TTC549 (cell line): ENCODE results near the gene NDUFB8.
"Not testable (repeated sequence)": the region's sequence is repeated elsewhere in the genome, so short reads cannot be mapped to it uniquely, and the experiment has no call there.

Experiments
- FAIRE-seq: peaks from 2 replicates; lab custom pipeline; 2012; peaks lifted over from hg19 to GRCh38; lab: Jason Lieb, UNC

Gene NDUFB8

GRCh38 chr10:100529475-100530298 is at the start of gene NDUFB8:
NDUFB8 (minus strand) TSS chr10:100529871; CDS start chr10:100529851, 20 bp downstream.
- peak; percentile 17 for FAIRE-seq

DNA sequence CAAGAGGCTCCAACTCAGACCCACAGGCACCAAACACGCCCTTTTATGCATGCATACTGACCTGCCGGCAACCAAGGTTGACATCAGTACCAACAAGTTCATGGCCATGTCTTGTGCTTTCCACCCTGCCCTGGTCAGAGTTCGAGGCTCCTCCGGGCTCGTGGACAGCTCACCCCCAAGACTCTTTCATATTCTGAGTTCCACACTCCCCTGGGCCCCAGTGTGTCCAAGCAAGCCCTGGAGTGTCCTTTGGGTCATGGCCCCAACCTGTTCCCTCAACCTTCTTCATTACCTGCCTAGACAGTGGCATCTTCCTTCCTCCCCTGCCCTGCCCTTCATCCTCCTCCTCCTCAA is 46.6 kb upstream of the NDUFB8 start:
- no peak for FAIRE-seq

DNA sequence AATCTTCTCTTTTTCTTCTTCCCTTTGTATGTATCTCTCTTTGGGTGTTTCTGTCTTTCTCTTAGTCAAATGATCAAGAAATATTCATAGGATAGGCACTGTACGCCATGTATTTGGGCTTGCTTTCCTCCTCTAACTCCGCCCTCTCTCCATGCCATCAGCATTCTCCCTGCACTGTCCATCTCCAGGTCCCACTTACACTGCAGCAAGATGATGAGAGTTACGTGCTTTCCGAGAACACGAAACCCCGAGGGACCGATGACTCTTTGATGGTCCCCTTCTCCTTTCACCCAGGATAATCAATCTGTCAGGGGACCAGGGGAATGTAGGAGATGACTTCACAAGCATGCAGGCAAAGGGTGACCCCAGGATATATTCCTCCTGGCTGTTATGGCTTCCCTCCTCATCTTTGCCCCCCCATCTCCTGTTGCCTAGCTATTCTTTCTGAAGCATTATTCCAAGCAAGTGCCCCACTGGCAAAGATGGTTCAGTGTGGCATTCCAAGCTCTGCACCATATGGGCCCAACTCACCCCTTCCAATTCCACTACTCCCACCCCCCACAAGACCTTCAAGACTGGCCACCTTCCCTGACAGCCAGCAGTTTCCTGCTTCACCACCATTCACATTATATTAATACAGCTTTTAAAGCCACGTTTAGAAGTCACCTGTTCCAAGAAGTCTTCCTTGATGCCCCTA is 46.1 kb upstream of the NDUFB8 start:
- FAIRE-seq = no peak

DNA sequence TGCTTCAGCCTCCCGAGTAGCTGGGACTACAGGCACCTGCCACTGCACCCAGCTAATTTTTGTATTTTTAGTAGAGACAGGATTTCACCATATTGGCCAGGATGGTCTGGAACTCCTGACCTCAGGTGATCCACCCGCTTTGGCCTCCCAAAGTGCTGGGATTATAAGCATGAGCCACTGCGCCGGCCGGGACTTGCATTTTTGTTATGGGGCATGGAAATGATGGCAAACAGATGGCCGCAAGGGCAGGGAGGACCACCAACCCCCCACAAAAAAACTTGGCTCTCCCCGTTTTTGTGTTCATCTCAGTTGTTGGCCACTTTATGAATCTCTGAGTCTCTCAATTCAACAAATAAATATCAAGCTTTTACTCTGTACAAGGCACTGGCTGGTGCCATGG is 45.5 kb upstream of the NDUFB8 start:
- not testable (repeated sequence) for FAIRE-seq

DNA sequence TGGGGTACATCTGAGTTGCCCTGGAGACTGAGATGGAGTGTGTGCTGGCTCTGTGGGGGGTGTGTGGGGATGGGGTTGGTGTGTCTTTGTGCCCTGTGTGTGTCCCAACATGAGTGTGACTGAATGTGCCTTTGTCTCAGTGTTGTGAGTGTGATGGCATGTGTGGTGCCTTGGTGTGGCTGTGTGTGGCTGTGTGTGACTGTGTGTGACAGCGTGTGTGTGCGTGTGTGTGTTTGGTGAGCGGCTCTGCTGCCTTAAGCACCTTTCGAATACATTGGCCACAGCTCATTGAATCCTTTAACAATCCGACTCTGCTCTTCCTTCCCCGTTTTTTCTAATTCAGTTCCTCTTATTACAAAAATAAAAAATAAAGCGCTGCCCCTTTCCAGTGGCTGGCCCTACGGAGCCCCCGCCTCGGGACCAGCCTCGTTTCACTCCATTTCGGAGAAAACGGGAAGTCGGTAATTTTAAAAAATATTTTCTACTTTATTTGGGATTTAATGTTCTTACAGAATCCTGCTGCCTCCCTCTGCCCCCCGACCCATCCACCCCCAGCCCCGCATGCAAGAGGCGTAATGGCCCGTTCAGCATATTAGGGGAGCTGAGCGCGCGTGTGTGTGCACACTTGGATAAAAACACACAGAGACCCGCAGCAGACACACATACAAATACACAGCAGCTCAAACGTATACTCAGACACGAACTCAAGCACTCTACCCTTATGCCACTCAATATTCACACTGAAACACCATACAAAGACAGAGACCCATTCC is 41.6 kb upstream of the NDUFB8 start:
- no peak for FAIRE-seq

GRCh38 chr10:100570506-100570905 is 40.8 kb upstream of the NDUFB8 start:
- no peak for FAIRE-seq

- FAIRE-seq = no peak
Measured at GRCh38 chr10:100569687-100570481, 40.2 kb upstream of the NDUFB8 start.

- no peak for FAIRE-seq
Measured at GRCh38 chr10:100568912-100569311, 39.2 kb upstream of the NDUFB8 start.

- no peak for FAIRE-seq
Measured at GRCh38 chr10:100567826-100568225, 38.2 kb upstream of the NDUFB8 start.

- FAIRE-seq = no peak
Measured at GRCh38 chr10:100567249-100567648, 37.6 kb upstream of the NDUFB8 start.

GRCh38 chr10:100566561-100566960 is 36.9 kb upstream of the NDUFB8 start:
- FAIRE-seq = no peak

- no peak for FAIRE-seq
Measured at GRCh38 chr10:100565206-100565985, 35.7 kb upstream of the NDUFB8 start.

DNA sequence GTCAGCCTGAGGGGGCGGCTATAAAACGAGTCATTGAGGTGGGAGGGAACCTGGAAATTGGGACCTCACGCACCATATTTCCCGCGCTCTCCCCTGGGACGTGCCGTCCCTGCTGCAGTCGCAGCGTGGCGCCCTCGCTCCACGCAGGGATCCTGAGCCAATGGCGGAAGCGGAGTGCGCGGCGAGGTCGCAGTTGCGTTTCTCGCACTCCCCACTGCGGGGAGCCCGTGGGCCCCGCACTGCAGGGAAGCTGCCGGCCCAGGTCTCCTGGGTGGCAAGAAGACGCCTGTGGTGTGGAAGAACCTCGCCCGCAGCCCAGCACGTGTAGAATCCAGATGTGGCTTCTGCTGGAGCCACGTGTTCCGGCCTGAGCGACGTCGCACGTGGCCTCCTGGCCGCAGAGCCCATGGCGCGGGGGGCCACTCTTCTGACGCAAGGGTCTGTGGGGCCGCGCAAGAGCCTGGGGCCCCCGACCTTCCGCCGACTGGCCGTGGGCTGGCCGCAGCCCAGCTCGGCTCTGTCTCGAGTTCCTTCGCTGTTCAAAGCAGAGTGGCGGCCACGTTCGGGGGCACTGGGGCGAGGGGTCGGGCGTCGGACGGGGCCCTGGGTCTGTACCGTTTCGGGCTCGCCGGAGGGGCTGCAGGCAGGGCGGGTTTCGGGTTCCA is 32.5 kb upstream of the NDUFB8 start:
- no peak for FAIRE-seq

DNA sequence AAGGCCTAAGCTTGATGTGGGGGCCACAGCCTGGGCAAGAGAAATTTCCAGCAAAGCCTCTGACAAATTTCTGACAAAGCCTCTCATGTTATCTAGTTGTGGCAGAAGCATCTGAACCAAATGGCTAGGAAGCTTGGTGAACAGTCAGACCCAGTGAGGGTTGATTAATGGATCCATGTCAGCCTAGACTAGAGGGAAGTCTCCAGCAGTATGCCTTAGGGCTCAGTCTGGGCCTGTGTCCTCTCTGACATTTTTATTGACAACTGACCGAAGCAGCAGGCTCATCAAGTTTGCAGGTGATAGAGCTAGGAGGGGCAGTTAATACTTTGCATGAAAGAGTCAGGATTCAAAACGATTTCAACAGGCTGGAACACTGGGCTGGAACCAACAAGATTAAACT is 31.3 kb upstream of the NDUFB8 start:
- FAIRE-seq = no peak

GRCh38 chr10:100560248-100560647 is 30.6 kb upstream of the NDUFB8 start:
- no peak for FAIRE-seq

DNA sequence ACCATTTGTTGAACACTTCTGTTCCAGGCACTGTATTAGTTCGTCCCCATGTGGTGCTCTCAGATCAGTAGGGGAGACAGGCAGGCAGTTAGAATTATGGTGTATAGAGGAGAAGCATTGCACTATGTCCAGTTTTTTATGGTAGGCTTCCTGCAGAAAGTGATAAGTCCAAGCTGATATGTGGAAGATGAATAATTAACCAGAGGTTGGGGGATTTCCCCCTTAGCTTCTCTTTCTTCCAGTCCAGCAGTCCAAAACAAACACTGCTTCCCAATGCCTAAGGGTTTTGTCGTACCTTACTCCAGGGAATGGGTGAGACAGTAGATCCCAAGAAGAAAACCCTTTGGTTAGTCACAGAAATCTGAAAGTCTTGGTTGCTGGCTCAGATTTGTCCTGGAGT is 25.2 kb upstream of the NDUFB8 start:
- FAIRE-seq = no peak

DNA sequence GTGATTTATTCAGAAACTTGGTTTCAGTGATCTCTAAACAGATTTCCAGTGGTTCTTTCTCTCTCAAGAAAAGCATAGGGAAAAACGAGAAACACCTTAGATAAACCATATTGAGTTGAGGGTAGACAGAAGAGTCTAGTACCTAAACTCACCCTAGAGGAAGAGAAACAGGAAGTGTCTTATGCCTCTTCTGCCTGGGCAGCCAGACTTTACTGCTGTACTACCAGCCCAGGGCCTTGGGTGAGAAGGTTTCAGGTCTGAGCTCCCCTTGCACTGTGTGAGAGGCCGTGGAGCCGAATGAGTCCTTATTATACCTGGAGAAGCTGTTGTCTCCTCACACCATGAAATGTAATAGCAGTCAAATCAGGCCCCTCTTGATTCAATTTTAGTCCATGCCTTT is 24.3 kb upstream of the NDUFB8 start:
- no peak for FAIRE-seq

- FAIRE-seq = no peak
Measured at GRCh38 chr10:100551738-100552137, 22.1 kb upstream of the NDUFB8 start.

DNA sequence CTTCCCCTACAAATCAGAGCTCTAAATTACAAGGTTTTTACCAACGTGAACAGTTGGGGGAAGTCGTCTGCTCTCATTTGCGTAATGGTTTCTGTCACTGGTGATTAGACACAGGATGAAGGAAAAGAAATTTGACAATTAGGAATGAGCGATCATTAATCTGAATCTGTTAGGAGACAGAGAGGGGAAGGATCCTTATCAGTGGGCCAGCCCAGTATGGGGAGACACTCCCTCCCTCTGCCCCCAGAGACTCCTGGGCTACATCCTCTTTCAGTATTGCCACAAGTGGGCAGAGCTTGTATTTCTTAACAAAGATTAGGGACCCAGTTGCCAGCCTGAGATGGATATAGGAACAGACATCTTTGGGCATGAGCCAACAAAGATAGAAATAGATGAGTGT is 21.5 kb upstream of the NDUFB8 start:
- FAIRE-seq = no peak

GRCh38 chr10:100544950-100545349 is 15.3 kb upstream of the NDUFB8 start:
- no peak for FAIRE-seq

GRCh38 chr10:100537475-100537874 is 7.8 kb upstream of the NDUFB8 start:
- no peak for FAIRE-seq
